ENCODE measurements around the gene PLCXD1.

DNA sequence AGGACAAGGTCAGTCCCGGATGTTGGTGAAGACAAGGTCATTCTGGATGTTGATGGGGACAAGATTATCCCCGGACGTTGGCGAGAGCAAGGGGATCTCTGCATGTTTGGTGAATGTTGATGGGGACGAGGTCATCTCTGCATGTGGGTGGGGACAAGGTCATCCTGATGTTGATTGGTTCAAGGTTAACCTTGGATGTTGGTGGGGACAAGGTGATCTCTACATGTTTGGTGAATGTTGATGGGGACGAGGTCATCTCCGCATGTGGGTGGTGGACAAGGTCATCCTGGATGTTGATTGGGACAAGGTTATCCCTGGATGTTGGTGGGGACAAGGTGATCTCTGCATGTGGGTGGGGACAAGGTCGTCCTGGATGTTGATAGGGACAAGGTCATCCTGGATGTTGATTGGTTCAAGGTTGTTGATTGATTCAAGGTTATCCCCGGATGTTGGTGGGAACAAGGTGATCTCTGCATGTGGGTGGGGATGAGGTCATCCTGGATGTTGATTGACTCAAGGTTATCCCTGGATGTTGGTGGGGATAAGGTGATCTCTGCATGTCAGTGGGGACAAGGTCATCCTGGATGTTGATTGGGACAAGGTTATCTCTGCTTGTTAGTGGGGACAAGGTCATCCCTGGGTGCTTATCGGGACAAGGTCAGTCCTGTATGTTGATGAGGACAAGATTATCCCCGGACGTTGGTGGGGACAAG, 28.8 kb upstream of the PLCXD1 start:
- TF ChIP-seq, protein P1, sequence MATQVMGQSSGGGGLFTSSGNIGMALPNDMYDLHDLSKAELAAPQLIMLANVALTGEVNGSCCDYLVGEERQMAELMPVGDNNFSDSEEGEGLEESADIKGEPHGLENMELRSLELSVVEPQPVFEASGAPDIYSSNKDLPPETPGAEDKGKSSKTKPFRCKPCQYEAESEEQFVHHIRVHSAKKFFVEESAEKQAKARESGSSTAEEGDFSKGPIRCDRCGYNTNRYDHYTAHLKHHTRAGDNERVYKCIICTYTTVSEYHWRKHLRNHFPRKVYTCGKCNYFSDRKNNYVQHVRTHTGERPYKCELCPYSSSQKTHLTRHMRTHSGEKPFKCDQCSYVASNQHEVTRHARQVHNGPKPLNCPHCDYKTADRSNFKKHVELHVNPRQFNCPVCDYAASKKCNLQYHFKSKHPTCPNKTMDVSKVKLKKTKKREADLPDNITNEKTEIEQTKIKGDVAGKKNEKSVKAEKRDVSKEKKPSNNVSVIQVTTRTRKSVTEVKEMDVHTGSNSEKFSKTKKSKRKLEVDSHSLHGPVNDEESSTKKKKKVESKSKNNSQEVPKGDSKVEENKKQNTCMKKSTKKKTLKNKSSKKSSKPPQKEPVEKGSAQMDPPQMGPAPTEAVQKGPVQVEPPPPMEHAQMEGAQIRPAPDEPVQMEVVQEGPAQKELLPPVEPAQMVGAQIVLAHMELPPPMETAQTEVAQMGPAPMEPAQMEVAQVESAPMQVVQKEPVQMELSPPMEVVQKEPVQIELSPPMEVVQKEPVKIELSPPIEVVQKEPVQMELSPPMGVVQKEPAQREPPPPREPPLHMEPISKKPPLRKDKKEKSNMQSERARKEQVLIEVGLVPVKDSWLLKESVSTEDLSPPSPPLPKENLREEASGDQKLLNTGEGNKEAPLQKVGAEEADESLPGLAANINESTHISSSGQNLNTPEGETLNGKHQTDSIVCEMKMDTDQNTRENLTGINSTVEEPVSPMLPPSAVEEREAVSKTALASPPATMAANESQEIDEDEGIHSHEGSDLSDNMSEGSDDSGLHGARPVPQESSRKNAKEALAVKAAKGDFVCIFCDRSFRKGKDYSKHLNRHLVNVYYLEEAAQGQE (IDR thresholded peaks at IDR 0.05; ENCODE audit: insufficient replicate concordance, low read depth), result no peak
- TF ChIP-seq, protein P2, sequence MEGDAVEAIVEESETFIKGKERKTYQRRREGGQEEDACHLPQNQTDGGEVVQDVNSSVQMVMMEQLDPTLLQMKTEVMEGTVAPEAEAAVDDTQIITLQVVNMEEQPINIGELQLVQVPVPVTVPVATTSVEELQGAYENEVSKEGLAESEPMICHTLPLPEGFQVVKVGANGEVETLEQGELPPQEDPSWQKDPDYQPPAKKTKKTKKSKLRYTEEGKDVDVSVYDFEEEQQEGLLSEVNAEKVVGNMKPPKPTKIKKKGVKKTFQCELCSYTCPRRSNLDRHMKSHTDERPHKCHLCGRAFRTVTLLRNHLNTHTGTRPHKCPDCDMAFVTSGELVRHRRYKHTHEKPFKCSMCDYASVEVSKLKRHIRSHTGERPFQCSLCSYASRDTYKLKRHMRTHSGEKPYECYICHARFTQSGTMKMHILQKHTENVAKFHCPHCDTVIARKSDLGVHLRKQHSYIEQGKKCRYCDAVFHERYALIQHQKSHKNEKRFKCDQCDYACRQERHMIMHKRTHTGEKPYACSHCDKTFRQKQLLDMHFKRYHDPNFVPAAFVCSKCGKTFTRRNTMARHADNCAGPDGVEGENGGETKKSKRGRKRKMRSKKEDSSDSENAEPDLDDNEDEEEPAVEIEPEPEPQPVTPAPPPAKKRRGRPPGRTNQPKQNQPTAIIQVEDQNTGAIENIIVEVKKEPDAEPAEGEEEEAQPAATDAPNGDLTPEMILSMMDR (IDR thresholded peaks at IDR 0.05; ENCODE audit: insufficient read depth, low read length), result no peak
- TF ChIP-seq GABPA (IDR thresholded peaks at IDR 0.05; ENCODE audit: low read depth) (no peak), POLR2AphosphoS5 (IDR thresholded peaks at IDR 0.05; ENCODE audit: low read depth) (no peak)

Data from HL-60 (cell line).